ENCODE measurements around the gene UGT1A5. TPM values are rescaled to one million over a fixed set of nuclear protein-coding genes. Genes with fewer than 3 reads are reported as not detected.
"Not testable (repeated sequence)": the region's sequence is repeated elsewhere in the genome, so short reads cannot be mapped to it uniquely, and the experiment has no call there.

Gene UGT1A5
- total and polyA plus RNA-seq, 2 experiments from 2014 or later = not detected

DNA sequence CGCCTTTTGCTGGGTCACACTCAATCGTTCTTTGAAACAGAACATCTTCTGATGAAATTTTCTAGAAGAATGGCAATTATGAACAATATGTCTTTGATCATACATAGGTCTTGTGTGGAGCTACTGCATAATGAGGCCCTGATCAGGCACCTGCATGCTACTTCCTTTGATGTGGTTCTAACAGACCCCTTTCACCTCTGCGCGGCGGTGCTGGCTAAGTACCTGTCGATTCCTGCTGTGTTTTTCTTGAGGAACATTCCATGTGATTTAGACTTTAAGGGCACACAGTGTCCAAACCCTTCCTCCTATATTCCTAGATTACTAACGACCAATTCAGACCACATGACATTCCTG, 532 bp downstream of the UGT1A5 start:
- TF ChIP-seq, protein P1, sequence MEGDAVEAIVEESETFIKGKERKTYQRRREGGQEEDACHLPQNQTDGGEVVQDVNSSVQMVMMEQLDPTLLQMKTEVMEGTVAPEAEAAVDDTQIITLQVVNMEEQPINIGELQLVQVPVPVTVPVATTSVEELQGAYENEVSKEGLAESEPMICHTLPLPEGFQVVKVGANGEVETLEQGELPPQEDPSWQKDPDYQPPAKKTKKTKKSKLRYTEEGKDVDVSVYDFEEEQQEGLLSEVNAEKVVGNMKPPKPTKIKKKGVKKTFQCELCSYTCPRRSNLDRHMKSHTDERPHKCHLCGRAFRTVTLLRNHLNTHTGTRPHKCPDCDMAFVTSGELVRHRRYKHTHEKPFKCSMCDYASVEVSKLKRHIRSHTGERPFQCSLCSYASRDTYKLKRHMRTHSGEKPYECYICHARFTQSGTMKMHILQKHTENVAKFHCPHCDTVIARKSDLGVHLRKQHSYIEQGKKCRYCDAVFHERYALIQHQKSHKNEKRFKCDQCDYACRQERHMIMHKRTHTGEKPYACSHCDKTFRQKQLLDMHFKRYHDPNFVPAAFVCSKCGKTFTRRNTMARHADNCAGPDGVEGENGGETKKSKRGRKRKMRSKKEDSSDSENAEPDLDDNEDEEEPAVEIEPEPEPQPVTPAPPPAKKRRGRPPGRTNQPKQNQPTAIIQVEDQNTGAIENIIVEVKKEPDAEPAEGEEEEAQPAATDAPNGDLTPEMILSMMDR (IDR thresholded peaks at IDR 0.05; ENCODE audit: low read depth, low read length) = no peak

DNA sequence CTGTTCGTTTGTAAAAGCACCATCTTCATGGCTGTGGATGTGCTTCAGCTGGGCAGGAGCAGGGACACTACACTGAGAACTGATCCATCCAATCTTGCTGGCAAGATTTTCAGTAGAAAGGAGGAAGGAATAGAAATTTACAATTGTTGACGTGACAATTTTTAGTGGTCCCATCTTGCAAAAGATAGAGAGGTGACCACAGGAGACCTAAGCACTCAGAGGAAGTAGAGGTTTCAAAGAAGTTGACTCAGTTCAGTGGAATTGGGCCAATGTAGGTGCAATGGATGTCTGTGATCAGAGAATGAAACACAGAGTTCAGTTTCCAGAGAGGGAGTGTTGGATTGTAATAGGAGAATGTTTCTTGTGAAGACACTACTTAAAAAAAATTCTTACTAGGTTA, 1.4 kb downstream of the UGT1A5 start:
- no peak overlapping the region for H3K27ac ChIP-seq
- H3K36me3 ChIP-seq = no peaks in the 10 kb centered on the region
- no peak for DNase-seq (ENCODE audit: low read depth in 1 of 2, low spot score in 1 of 2)
- TF ChIP-seq, protein P1 (IDR thresholded peaks at IDR 0.05; ENCODE audit: low read depth, low read length) = no peak
- H3K9me3 ChIP-seq (ENCODE audit: low read depth) = no peaks in the 10 kb centered on the region
- H3K4me3 ChIP-seq = no peak overlapping the region
- H3K27me3 ChIP-seq = no peaks in the 10 kb centered on the region
- no peaks in the 10 kb centered on the region for H3K4me1 ChIP-seq (ENCODE audit: low read depth)

More for the DNA sequence above, 532 bp downstream of the UGT1A5 start:
- no peaks in the 10 kb centered on the region for H3K9me3 ChIP-seq (ENCODE audit: low read depth)
- H3K4me3 ChIP-seq = no peak overlapping the region
- no peaks in the 10 kb centered on the region for H3K4me1 ChIP-seq (ENCODE audit: low read depth)
- no peak overlapping the region for H3K27ac ChIP-seq
- H3K36me3 ChIP-seq = no peaks in the 10 kb centered on the region
- H3K27me3 ChIP-seq = no peaks in the 10 kb centered on the region
- no peak for DNase-seq (ENCODE audit: low read depth in 1 of 2, low spot score in 1 of 2)

DNA sequence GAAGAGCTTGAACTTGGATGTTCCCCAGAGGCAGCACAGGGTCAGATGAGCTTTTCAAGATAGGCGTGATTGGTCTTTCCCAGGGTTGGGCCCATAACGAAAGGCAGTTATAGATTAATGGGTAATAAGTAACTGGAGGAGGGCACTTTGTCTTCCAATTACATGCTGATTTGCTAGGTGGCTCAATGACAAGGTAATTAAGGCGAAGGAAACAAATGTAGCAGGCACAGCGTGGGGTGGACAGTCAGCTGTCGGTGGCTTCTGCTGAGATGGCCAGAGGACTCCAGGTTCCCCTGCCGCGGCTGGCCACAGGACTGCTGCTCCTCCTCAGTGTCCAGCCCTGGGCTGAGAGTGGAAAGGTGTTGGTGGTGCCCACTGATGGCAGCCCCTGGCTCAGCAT, 5.8 kb downstream of the UGT1A5 start, which contains the start of gene UGT1A4:
Gene UGT1A4 (plus strand): TSS at position 185 of the 400 bp plus-strand sequence. CDS start 85 bp downstream, at position 270.
- H3K27me3 ChIP-seq = no peaks in the 10 kb centered on the region
- no peaks in the 10 kb centered on the region for H3K4me1 ChIP-seq (ENCODE audit: low read depth)
- H3K4me3 ChIP-seq = no peak within 1 kb of the TSS
- H3K36me3 ChIP-seq = no peaks in the 10 kb centered on the region
- H3K9me3 ChIP-seq (ENCODE audit: low read depth) = no peaks in the 10 kb centered on the region
- no peak within 1 kb of the TSS for H3K27ac ChIP-seq
- no peak for DNase-seq (ENCODE audit: low read depth in 1 of 2, low spot score in 1 of 2)
- TF ChIP-seq, protein P1 (IDR thresholded peaks at IDR 0.05; ENCODE audit: low read depth, low read length) = no peak

DNA sequence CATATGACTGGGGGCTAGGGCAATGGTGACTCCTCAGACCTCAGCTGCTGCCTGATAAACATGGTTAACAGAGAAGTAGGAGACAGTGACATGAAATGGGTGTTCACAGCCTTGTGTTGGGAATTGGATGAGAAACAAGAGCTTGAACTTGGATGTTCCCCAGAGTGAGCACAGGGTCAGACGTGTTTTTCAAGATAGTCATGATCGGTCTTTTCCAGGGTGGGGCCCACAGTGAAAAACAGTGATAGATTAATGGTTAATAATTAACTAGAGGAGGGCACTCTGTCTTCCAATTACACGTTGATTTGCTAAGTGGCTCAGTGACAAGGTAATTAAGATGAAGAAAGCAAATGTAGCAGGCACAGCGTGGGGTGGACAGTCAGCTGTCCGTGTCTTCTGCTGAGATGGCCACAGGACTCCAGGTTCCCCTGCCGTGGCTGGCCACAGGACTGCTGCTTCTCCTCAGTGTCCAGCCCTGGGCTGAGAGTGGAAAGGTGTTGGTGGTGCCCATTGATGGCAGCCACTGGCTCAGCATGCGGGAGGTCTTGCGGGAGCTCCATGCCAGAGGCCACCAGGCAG, 16.1 kb downstream of the UGT1A5 start, which contains the start of gene UGT1A3:
Gene UGT1A3 (plus strand): TSS at position 320 of the 579 bp plus-strand sequence. CDS start 85 bp downstream, at position 405.
- TF ChIP-seq, protein P1 (IDR thresholded peaks at IDR 0.05; ENCODE audit: low read depth, low read length) = no peak
- no peaks in the 10 kb centered on the region for H3K9me3 ChIP-seq (ENCODE audit: low read depth)
- no peak for DNase-seq (ENCODE audit: low read depth in 1 of 2, low spot score in 1 of 2)
- H3K4me1 ChIP-seq (ENCODE audit: low read depth) = no peaks in the 10 kb centered on the region
- H3K36me3 ChIP-seq = no peaks in the 10 kb centered on the region
- H3K4me3 ChIP-seq = no peak within 1 kb of the TSS
- no peaks in the 10 kb centered on the region for H3K27me3 ChIP-seq
- no peak within 1 kb of the TSS for H3K27ac ChIP-seq

DNA sequence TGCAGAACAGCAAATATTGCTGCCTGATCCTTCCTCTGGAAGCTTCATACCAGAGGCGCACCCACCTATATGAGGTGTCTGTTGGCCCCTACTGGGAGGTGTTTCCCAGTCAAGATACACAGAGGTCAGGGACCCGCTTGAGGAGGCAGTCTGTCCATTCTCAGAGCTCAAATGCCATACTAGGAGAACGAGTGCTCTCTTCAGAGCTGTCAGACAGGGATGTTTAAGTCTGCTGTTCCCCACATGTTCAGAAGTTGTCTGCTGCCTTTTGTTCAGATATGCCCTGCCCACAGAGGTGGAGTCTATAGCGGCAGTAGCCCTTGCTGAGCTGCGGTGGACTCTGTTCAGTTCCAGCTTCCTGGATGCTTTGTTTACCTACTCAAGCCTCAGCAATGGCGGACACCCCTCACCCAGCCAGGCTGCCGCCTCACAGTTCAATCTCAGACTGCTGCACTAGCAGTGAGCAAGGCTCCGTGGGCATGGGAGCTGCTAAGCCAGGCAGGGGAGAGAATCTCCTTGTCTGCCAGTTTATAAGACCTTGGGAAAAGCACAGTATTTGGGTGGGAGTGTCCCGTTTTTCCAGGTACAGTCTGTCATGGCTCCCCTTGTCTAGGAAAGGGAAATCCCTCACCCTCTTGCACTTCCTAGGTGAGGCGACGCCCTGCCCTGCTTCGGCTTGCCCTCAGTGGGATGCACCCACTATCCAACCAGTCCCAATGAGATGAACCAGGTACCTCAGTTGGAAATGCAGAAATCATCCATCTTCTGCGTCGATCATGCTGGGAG, 24.4 kb downstream of the UGT1A5 start:
- not testable (repeated sequence) for DNase-seq (ENCODE audit: low read depth in 1 of 2, low spot score in 1 of 2)

DNA sequence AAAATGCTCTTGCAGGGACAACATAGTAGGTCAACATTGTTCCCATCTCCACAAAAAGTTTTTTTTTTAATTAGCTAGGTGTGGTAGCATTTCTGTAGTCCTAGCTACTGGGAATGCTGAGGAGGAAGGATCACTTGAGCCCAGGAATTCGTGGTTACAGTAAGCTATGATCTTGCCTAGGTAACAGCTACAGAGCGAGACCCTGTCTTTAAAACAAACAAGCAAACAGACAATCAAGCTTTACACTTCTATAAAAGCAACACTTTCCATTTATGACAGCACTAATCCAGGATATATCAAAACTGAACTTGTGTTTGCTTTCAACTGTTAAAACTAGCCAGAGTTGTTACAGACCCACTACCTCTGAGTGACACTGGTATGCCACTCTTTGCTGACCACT, 28.2 kb downstream of the UGT1A5 start:
- H3K36me3 ChIP-seq = no peaks in the 10 kb centered on the region
- H3K4me3 ChIP-seq = no peak overlapping the region
- H3K9me3 ChIP-seq (ENCODE audit: low read depth) = no peaks in the 10 kb centered on the region
- TF ChIP-seq, protein P1 (IDR thresholded peaks at IDR 0.05; ENCODE audit: low read depth, low read length) = no peak
- no peak overlapping the region for H3K27ac ChIP-seq
- no peaks in the 10 kb centered on the region for H3K4me1 ChIP-seq (ENCODE audit: low read depth)
- DNase-seq (ENCODE audit: low read depth in 1 of 2, low spot score in 1 of 2) = no peak
- H3K27me3 ChIP-seq = no peaks in the 10 kb centered on the region

More for the DNA sequence above, 24.4 kb downstream of the UGT1A5 start:
- H3K27me3 ChIP-seq; H3K4me1 ChIP-seq (ENCODE audit: low read depth); H3K27ac ChIP-seq; H3K36me3 ChIP-seq; H3K4me3 ChIP-seq; H3K9me3 ChIP-seq (ENCODE audit: low read depth): not testable (repeated sequence)
